ENCODE results near the gene HOXC9.

Gene HOXC9

GRCh38 chr12:53988541-53989226 is 11.3 kb upstream of the HOXC9 start:
- DNase-seq (ENCODE audit: low spot score), result no peak

DNA sequence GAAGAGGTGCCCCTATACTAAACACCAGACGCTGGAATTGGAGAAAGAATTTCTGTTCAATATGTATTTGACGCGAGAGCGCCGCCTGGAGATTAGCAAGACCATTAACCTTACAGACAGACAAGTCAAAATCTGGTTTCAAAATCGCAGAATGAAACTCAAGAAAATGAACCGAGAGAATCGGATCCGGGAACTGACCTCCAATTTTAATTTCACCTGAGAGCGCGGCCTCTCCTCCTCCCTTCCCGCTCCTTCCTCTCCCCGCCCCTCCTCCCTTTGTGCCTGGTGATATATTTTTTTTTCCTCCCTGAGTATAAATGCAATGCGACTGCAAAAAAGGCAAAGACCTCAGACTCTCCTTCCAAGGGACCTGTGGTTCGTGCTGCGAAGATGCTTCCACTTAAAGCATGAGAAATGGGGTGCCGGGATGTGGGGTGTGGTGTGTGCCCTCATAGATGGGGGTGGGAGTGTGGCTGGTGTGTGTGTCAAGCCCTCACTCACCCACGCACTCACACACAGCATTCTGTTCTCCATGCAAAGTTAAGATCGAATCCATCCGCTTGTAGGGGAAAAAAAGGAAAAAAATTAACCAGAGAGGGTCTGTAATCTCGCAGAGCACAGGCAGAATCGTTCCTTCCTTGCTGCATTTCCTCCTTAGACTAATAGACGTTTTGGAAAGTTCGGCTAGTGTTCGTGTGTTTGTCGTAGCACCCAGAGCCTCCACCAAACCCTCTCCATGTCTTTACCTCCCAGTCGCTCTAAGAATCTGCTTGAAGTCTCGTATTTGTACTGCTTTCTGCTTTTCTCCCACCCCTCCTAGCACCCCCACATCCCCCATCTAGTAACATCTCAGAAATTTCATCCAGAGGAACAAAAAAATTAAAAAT is 10.5 kb upstream of the HOXC9 start:
- peak; percentile 35 for DNase-seq (ENCODE audit: low spot score)

- DNase-seq (ENCODE audit: low spot score), result no peak
These were observed 9.5 kb upstream of the HOXC9 start for GRCh38 chr12:53990311-53991076.

- DNase-seq (ENCODE audit: low spot score), result no peak
These were observed 8.9 kb upstream of the HOXC9 start for GRCh38 chr12:53991077-53991460.

DNA sequence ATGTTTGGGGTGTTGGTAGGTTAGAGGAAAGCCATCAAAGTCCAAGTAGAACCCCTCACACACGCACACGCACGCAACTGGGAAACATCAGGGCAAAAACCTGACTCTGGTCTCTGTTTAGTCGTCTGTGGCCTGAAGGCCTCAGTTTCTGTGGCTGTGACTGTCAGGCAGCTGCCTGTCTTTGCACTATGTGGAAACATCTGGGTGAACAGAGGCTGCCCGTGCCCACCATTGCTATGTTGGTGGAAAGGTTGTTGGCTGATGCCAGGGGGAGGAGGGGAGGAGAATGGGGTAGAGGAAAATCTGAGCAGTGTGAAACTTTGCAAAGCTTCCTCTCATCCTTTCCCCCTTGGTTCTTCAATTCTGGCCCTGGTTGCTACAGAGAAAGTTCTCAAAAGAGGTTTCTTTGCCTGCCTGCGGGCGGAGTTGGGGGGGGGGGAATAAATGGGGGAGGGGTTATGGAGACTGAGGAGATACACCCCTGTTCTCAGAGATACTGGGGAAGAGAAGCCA is 7.5 kb upstream of the HOXC9 start:
- no peak for DNase-seq (ENCODE audit: low spot score)

- no peak for DNase-seq (ENCODE audit: low spot score)
These were observed 6.6 kb upstream of the HOXC9 start for GRCh38 chr12:53993162-53994008.

DNA sequence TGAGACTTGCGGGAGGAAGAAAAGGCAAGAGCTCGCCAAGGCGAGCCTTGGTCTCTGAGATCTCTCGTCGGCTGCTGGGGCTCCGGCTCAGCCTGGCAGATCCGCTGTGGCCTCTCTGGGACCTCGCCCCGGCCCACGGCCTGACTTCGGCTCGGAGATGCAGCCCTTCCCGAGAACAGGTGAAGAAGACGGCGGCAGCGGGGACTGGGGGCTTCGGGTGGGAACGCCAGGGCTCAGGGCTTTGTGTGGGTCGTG is 6.0 kb upstream of the HOXC9 start:
- no peak for DNase-seq (ENCODE audit: low spot score)

DNA sequence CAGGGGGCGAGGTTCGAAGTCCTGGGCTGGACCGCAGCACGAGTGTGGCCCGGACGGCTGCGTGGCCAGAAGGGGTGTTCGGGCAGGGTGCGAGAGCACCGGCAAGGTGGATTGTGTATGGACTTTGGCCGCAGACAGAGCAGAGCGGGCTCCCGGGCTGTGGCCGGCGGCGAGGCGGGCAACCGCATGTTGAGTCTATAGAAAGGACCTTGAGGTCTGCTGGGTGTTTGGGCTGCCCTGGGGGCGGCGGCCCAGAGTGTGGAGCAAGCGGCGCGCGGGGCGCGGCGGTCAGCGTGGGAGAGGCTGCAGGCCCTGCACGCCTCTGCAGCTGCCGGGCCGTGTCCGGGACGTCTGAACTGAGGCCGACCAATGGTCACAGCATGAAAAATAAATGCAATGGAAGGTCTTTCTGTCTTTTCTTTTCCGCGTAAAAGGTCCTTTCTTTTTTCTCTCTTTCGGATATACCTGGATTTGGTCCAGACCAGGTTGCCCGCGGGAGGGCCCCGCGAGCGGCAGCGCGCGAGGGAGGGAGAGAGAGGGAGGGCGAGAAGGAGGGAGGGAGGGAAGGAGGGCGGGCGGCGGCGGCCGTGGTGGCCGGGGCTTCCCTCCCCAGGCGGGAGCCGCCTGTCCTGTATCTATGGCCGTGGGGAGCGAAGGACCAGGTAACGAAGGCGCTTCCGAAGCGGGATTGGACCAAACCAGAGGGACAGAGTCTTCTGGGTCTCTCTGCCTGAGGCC is 5.5 kb upstream of the HOXC9 start:
- DNase-seq (ENCODE audit: low spot score), result no peak

GRCh38 chr12:53995002-53995377 is 5.0 kb upstream of the HOXC9 start:
- no peak for DNase-seq (ENCODE audit: low spot score)

- DNase-seq (ENCODE audit: low spot score), result no peak
These were observed 4.4 kb upstream of the HOXC9 start for GRCh38 chr12:53995378-53996239.

GRCh38 chr12:53996240-53997203 is 3.4 kb upstream of the HOXC9 start:
- DNase-seq (ENCODE audit: low spot score), result no peak

- no peak for DNase-seq (ENCODE audit: low spot score)
These were observed 2.5 kb upstream of the HOXC9 start for GRCh38 chr12:53997204-53998109.

GRCh38 chr12:53998110-53998899 is 1.7 kb upstream of the HOXC9 start:
- DNase-seq (ENCODE audit: low spot score), result no peak

DNA sequence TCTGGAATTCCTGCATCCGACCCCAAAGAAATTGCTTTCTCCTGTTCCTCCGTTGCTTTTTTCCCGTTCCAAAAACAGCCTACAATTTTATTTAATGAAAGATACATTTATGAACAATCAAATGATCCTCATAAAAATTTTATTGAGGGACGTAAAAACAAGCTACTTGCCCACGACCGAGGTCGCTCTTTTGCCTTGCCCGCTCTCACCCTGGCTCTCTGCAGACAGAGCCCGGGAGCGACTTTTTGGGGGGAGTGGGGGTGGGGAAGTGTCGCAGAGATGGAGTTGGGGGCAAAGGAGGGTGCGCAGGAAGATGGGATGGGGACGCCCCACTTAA is 1.1 kb upstream of the HOXC9 start:
- DNase-seq (ENCODE audit: low spot score), result no peak

- no peak for DNase-seq (ENCODE audit: low spot score)
These were observed 324 bp upstream of the HOXC9 start for GRCh38 chr12:53999559-54000115.

GRCh38 chr12:54001283-54002187 is 1.6 kb downstream of the HOXC9 start:
- DNase-seq (ENCODE audit: low spot score), result no peak

Data from globus pallidus (tissue), 1 donor.